ENCODE results near the gene ABT1. TPM values are rescaled to one million over a fixed set of nuclear protein-coding genes. Genes with fewer than 3 reads are reported as not detected.

The ABT1 gene
- total and polyA plus RNA-seq, 2 of the 8 experiments (the other 6 are each of a cell fraction or from before 2014, with no cell fraction given), result 20.5 to 30.7 TPM

DNA sequence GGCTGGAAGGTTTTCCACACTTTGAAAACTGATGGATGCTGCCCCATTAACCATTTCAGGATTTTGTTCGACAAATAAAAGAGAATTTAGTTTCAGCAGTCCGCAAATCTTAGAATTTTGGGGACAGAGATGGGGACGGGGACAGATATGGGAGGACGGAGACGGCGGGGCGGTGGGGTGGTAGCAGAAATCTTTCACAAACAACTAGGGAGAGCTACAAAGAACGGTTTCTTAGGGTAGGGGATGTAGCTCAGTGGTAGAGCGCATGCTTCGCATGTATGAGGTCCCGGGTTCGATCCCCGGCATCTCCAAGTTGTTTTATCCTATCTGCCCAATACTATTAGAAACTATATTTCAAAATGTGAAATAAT is 43.5 kb upstream of the ABT1 start (continued):
- TF ChIP-seq, protein P1, sequence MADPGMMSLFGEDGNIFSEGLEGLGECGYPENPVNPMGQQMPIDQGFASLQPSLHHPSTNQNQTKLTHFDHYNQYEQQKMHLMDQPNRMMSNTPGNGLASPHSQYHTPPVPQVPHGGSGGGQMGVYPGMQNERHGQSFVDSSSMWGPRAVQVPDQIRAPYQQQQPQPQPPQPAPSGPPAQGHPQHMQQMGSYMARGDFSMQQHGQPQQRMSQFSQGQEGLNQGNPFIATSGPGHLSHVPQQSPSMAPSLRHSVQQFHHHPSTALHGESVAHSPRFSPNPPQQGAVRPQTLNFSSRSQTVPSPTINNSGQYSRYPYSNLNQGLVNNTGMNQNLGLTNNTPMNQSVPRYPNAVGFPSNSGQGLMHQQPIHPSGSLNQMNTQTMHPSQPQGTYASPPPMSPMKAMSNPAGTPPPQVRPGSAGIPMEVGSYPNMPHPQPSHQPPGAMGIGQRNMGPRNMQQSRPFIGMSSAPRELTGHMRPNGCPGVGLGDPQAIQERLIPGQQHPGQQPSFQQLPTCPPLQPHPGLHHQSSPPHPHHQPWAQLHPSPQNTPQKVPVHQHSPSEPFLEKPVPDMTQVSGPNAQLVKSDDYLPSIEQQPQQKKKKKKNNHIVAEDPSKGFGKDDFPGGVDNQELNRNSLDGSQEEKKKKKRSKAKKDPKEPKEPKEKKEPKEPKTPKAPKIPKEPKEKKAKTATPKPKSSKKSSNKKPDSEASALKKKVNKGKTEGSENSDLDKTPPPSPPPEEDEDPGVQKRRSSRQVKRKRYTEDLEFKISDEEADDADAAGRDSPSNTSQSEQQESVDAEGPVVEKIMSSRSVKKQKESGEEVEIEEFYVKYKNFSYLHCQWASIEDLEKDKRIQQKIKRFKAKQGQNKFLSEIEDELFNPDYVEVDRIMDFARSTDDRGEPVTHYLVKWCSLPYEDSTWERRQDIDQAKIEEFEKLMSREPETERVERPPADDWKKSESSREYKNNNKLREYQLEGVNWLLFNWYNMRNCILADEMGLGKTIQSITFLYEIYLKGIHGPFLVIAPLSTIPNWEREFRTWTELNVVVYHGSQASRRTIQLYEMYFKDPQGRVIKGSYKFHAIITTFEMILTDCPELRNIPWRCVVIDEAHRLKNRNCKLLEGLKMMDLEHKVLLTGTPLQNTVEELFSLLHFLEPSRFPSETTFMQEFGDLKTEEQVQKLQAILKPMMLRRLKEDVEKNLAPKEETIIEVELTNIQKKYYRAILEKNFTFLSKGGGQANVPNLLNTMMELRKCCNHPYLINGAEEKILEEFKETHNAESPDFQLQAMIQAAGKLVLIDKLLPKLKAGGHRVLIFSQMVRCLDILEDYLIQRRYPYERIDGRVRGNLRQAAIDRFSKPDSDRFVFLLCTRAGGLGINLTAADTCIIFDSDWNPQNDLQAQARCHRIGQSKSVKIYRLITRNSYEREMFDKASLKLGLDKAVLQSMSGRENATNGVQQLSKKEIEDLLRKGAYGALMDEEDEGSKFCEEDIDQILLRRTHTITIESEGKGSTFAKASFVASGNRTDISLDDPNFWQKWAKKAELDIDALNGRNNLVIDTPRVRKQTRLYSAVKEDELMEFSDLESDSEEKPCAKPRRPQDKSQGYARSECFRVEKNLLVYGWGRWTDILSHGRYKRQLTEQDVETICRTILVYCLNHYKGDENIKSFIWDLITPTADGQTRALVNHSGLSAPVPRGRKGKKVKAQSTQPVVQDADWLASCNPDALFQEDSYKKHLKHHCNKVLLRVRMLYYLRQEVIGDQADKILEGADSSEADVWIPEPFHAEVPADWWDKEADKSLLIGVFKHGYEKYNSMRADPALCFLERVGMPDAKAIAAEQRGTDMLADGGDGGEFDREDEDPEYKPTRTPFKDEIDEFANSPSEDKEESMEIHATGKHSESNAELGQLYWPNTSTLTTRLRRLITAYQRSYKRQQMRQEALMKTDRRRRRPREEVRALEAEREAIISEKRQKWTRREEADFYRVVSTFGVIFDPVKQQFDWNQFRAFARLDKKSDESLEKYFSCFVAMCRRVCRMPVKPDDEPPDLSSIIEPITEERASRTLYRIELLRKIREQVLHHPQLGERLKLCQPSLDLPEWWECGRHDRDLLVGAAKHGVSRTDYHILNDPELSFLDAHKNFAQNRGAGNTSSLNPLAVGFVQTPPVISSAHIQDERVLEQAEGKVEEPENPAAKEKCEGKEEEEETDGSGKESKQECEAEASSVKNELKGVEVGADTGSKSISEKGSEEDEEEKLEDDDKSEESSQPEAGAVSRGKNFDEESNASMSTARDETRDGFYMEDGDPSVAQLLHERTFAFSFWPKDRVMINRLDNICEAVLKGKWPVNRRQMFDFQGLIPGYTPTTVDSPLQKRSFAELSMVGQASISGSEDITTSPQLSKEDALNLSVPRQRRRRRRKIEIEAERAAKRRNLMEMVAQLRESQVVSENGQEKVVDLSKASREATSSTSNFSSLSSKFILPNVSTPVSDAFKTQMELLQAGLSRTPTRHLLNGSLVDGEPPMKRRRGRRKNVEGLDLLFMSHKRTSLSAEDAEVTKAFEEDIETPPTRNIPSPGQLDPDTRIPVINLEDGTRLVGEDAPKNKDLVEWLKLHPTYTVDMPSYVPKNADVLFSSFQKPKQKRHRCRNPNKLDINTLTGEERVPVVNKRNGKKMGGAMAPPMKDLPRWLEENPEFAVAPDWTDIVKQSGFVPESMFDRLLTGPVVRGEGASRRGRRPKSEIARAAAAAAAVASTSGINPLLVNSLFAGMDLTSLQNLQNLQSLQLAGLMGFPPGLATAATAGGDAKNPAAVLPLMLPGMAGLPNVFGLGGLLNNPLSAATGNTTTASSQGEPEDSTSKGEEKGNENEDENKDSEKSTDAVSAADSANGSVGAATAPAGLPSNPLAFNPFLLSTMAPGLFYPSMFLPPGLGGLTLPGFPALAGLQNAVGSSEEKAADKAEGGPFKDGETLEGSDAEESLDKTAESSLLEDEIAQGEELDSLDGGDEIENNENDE (IDR thresholded peaks at IDR 0.05; ENCODE audit: insufficient replicate concordance, low read length), result no peak
- TF ChIP-seq JUND (IDR thresholded peaks at IDR 0.05; ENCODE audit: low read length), result no peak
- TF ChIP-seq CREB1 (IDR thresholded peaks at IDR 0.05), result no peak
- no peak for TF ChIP-seq TCF12 (IDR thresholded peaks at IDR 0.05; ENCODE audit: low read depth, low read length)
- no peak for TF ChIP-seq SP2 (IDR thresholded peaks at IDR 0.05; ENCODE audit: low read length)
- TF ChIP-seq POLR2A (IDR thresholded peaks at IDR 0.05; ENCODE audit: control extremely low read depth in 1 of 2, low read depth in 2 of 2, low read length in 2 of 2), result no peak
- peak; percentile 63 for TF ChIP-seq TAF7 (optimal IDR thresholded peaks at IDR 0.05; ENCODE audit: borderline replicate concordance, low read depth, low read length)
- no peak for TF ChIP-seq RNF2 (IDR thresholded peaks at IDR 0.05; ENCODE audit: borderline replicate concordance, low read depth, low read length, missing control alignments, poor library complexity, severe bottlenecking)
- peak; percentile 81; the same call in 1 of the 2 replicates for TF ChIP-seq MAFK (IDR thresholded peaks at IDR 0.05; ENCODE audit: low read depth, low read length)
- no peak for TF ChIP-seq ZNF274 (IDR thresholded peaks at IDR 0.05; ENCODE audit: borderline replicate concordance, extremely low read depth, low read length)
- TF ChIP-seq BCL11A (IDR thresholded peaks at IDR 0.05; ENCODE audit: low read depth in 2 of 2, low read length in 2 of 2), result no peak
